ENCODE results near the gene GP2. TPM values are rescaled to one million over a fixed set of nuclear protein-coding genes. Genes with fewer than 3 reads are reported as not detected.

GP2 gene
- total RNA-seq, result under 0.01 TPM

GRCh38 chr16:20327444-20328041, at the start of gene GP2:
Gene GP2 (minus strand): TSS chr16:20327513. CDS start chr16:20326431, 1,082 bp downstream.
- FAIRE-seq, result no peak
- DNase-seq (ENCODE audit: low spot score in 2 of 2), result no peak

GRCh38 chr16:20372701-20373100, 45.4 kb upstream of the GP2 start:
- no peak for FAIRE-seq
- no peak for DNase-seq (ENCODE audit: low spot score in 2 of 2)

- DNase-seq (ENCODE audit: low spot score in 2 of 2), result no peak
- FAIRE-seq, result no peak
Observed at GRCh38 chr16:20369452-20370054, 42.2 kb upstream of the GP2 start.

- no peak for DNase-seq (ENCODE audit: low spot score in 2 of 2)
- FAIRE-seq, result no peak
Observed at GRCh38 chr16:20364051-20364450, 36.7 kb upstream of the GP2 start.

GRCh38 chr16:20363191-20363590, 35.9 kb upstream of the GP2 start:
- FAIRE-seq, result no peak

GRCh38 chr16:20359997-20360396, 32.7 kb upstream of the GP2 start:
- no peak for DNase-seq (ENCODE audit: low spot score in 2 of 2)
- FAIRE-seq, result no peak

More at GRCh38 chr16:20363191-20363590, 35.9 kb upstream of the GP2 start:
- no peak for DNase-seq (ENCODE audit: low spot score in 2 of 2)

GRCh38 chr16:20355114-20355782, 27.9 kb upstream of the GP2 start:
- DNase-seq (ENCODE audit: low spot score in 2 of 2) (no peak), FAIRE-seq (no peak)

GRCh38 chr16:20353379-20353778, 26.1 kb upstream of the GP2 start:
- FAIRE-seq, result no peak
- no peak for DNase-seq (ENCODE audit: low spot score in 2 of 2)

- FAIRE-seq (no peak), DNase-seq (ENCODE audit: low spot score in 2 of 2) (no peak)
Observed at GRCh38 chr16:20352615-20353014, 25.3 kb upstream of the GP2 start, which contains the start of gene UMOD. Gene UMOD (minus strand): TSS chr16:20352715. CDS start chr16:20350737, 1,978 bp downstream.

GRCh38 chr16:20349615-20350014, 22.3 kb upstream of the GP2 start:
- no peak for DNase-seq (ENCODE audit: low spot score in 2 of 2)
- FAIRE-seq, result no peak

GRCh38 chr16:20348365-20349185, 21.3 kb upstream of the GP2 start:
- FAIRE-seq (no peak), DNase-seq (ENCODE audit: low spot score in 2 of 2) (no peak)

GRCh38 chr16:20347666-20348364, 20.5 kb upstream of the GP2 start:
- FAIRE-seq (no peak), DNase-seq (ENCODE audit: low spot score in 2 of 2) (peak in 1 of 2 donors; percentile 15)

GRCh38 chr16:20344611-20345010, 17.3 kb upstream of the GP2 start:
- DNase-seq (ENCODE audit: low spot score in 2 of 2) (no peak), FAIRE-seq (no peak)

GRCh38 chr16:20339744-20340143, 12.4 kb upstream of the GP2 start:
- FAIRE-seq, result no peak
- DNase-seq (ENCODE audit: low spot score in 2 of 2), result no peak

- FAIRE-seq (no peak), DNase-seq (ENCODE audit: low spot score in 2 of 2) (no peak)
Observed at GRCh38 chr16:20336955-20337354, 9.6 kb upstream of the GP2 start.

- FAIRE-seq, result no peak
- no peak for DNase-seq (ENCODE audit: low spot score in 2 of 2)
Observed at GRCh38 chr16:20334396-20334795, 7.1 kb upstream of the GP2 start.

- DNase-seq (ENCODE audit: low spot score in 2 of 2), result no peak
- FAIRE-seq, result no peak
Observed at GRCh38 chr16:20333120-20333519, 5.8 kb upstream of the GP2 start.

- DNase-seq (ENCODE audit: low spot score in 2 of 2), result no peak
- no peak for FAIRE-seq
Observed at GRCh38 chr16:20332411-20332810, 5.1 kb upstream of the GP2 start.

- DNase-seq (ENCODE audit: low spot score in 2 of 2), result no peak
- no peak for FAIRE-seq
Observed at GRCh38 chr16:20331635-20332034, 4.3 kb upstream of the GP2 start.

- DNase-seq (ENCODE audit: low spot score in 2 of 2) (no peak), FAIRE-seq (no peak)
Observed at GRCh38 chr16:20329392-20330138, 2.3 kb upstream of the GP2 start.
